Smooth muscle cell (in vitro differentiated cells): ENCODE data around the gene SLC4A5. TPM values are rescaled to one million over a fixed set of nuclear protein-coding genes. Genes with fewer than 3 reads are reported as not detected.
"Not testable (repeated sequence)": the region's sequence is repeated elsewhere in the genome, so short reads cannot be mapped to it uniquely, and the experiment has no call there.

ENCODE experiments used
- DNase-seq: peaks from one replicate; lab custom pipeline; 2025; ENCODE audit not compliant: unreplicated experiment; lab: John Stamatoyannopoulos, UW
- H2AFZ ChIP-seq: fragments of 200-600 bp; sonication (generic); 2 replicates; pipeline ENCODE4 v1.6.0; 2016; ENCODE audit warnings: antibody characterized with exemption, low read depth, mild to moderate bottlenecking
- H3F3A ChIP-seq: fragments of 200-600 bp; sonication (generic); 2 replicates; pipeline ENCODE4 v1.6.0; 2017; ENCODE audit warnings: antibody characterized with exemption, low read depth
- H3K27ac ChIP-seq: fragments of 200-600 bp; sonication (generic); 2 replicates; pipeline ENCODE4 v1.5.1; 2016; ENCODE audit warnings: low read depth, mild to moderate bottlenecking
- H3K27me3 ChIP-seq: fragments of 200-600 bp; sonication (generic); 2 replicates; pipeline ENCODE4 v1.6.1; 2016; ENCODE audit warnings: low read depth, mild to moderate bottlenecking
- H3K36me3 ChIP-seq: fragments of 200-600 bp; sonication (generic); 2 replicates; pipeline ENCODE4 v1.5.1; 2016; ENCODE audit warnings: low read depth
- H3K4me1 ChIP-seq: fragments of 200-600 bp; sonication (generic); 2 replicates; pipeline ENCODE4 v1.5.1; 2016; ENCODE audit warnings: low read depth
- H3K4me2 ChIP-seq: fragments of 200-600 bp; sonication (generic); 2 replicates; pipeline ENCODE4 v1.6.0; 2016; ENCODE audit warnings: mild to moderate bottlenecking
- H3K4me3 ChIP-seq: fragments of 200-600 bp; sonication (generic); 2 replicates; pipeline ENCODE4 v1.5.1; 2016; ENCODE audit warnings: mild to moderate bottlenecking
- H3K79me2 ChIP-seq: fragments of 200-600 bp; sonication (generic); 2 replicates; pipeline ENCODE4 v1.6.0; 2016; ENCODE audit warnings: low read depth, mild to moderate bottlenecking
- H3K9ac ChIP-seq: fragments of 200-600 bp; sonication (generic); 2 replicates; pipeline ENCODE4 v1.6.0; 2016; ENCODE audit warnings: low read depth
- H3K9me3 ChIP-seq: fragments of 200-600 bp; sonication (generic); replicated peaks from 2 replicates; pipeline ENCODE4 v1.5.1; 2016; ENCODE audit warnings: low read depth
- H4K20me1 ChIP-seq: fragments of 200-600 bp; sonication (generic); 2 replicates; pipeline ENCODE4 v1.6.0; 2016; ENCODE audit warnings: low read depth
- WGBS: methylation state at CpG from one replicate; pipeline ENCODE4 v1.1.7; 2016; ENCODE audit warnings: low lambda C conversion rate; 5-methylcytosine and 5-hydroxymethylcytosine counted together
- polyA plus RNA-seq: library from polyadenylated mRNA; unstranded; fragments of >200 nt; fragmentation: Nextera tagmentation; extraction: Ambion mirVana; gene quantifications from 2 replicates; pipeline ENCODE4 v1.2.1, GENCODE V29; 2016
- total RNA-seq: library from RNA; depleted of rRNA; stranded (reverse); fragments of >200 nt; gene quantifications from 2 replicates; pipeline ENCODE4 v1.2.3, GENCODE V29; 2014
- TF ChIP-seq, protein P1 (sequence below): fragments of 200-600 bp; sonication (generic); IDR thresholded peaks from 2 replicates; pipeline ENCODE4 v1.5.1; 2017; ENCODE audit warnings: borderline replicate concordance, mild to moderate bottlenecking, antibody characterized with exemption; ENCODE audit not compliant: insufficient read depth, poor library complexity, severe bottlenecking

SLC4A5 gene
- total and polyA plus RNA-seq, 2 experiments from 2014 or later: 0.46 to 0.99 TPM

DNA sequence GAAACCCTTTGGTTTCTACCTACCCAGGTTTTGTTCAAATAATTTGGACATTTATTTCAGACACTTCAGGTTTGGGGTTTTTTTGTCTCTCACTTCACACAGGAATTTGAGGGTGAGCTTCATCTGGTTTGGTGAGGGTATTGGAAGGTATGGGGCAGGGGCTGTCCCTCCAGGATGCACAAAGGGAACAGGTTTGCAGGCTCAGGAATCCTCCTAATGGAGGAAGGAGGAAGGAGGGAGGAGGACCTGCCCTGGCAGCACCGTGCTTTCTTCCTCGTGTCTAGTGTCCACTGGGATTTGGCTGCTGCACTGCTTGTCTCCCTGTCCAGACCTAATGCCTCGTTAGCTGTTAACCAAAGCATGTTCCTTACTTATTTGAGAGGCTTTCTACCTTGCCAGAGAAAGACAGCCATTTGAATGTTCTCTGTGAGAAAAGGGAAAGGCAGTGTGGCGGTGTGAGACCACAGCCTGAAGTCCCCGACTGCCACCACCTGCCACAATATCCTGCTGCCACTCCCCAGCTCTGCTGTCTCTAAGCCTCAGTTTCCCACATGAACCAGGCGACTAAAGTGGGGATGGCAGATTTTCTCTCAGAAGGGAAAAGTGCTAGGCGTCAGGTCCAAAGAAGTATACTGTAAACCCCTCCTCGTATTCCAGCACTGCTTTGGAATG, 2.2 kb upstream of the SLC4A5 start:
- Histone ChIP-seq H3K4me1 (no peaks in the 10 kb centered on the region), H3K9me3 (no peaks in the 10 kb centered on the region), H3K36me3 (no peaks in the 10 kb centered on the region), H3K4me2 (no peak overlapping the region), H4K20me1 (no peaks in the 10 kb centered on the region), H3K9ac (no peak overlapping the region), H3K4me3 (no peak overlapping the region), H2AFZ (no peak overlapping the region), H3K27me3 (no peaks in the 10 kb centered on the region), H3F3A (no peaks in the 10 kb centered on the region), H3K79me2 (no peaks in the 10 kb centered on the region), H3K27ac (no peak overlapping the region)
- DNase-seq: no peak
- TF ChIP-seq, protein P1, sequence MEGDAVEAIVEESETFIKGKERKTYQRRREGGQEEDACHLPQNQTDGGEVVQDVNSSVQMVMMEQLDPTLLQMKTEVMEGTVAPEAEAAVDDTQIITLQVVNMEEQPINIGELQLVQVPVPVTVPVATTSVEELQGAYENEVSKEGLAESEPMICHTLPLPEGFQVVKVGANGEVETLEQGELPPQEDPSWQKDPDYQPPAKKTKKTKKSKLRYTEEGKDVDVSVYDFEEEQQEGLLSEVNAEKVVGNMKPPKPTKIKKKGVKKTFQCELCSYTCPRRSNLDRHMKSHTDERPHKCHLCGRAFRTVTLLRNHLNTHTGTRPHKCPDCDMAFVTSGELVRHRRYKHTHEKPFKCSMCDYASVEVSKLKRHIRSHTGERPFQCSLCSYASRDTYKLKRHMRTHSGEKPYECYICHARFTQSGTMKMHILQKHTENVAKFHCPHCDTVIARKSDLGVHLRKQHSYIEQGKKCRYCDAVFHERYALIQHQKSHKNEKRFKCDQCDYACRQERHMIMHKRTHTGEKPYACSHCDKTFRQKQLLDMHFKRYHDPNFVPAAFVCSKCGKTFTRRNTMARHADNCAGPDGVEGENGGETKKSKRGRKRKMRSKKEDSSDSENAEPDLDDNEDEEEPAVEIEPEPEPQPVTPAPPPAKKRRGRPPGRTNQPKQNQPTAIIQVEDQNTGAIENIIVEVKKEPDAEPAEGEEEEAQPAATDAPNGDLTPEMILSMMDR: no peak
- WGBS: 86% methylated on average over 8 of the region's 8 CpGs

GRCh38 chr2:74336227-74336626, 7.0 kb downstream of the SLC4A5 start:
- not testable (repeated sequence) for H2AFZ ChIP-seq, H3K79me2 ChIP-seq, H3K4me2 ChIP-seq, H4K20me1 ChIP-seq, DNase-seq, H3F3A ChIP-seq, H3K4me1 ChIP-seq, H3K27me3 ChIP-seq, H3K27ac ChIP-seq, H3K9me3 ChIP-seq, H3K4me3 ChIP-seq, H3K36me3 ChIP-seq, H3K9ac ChIP-seq
- 59% methylated on average over 2 of the region's 2 CpGs for WGBS

DNA sequence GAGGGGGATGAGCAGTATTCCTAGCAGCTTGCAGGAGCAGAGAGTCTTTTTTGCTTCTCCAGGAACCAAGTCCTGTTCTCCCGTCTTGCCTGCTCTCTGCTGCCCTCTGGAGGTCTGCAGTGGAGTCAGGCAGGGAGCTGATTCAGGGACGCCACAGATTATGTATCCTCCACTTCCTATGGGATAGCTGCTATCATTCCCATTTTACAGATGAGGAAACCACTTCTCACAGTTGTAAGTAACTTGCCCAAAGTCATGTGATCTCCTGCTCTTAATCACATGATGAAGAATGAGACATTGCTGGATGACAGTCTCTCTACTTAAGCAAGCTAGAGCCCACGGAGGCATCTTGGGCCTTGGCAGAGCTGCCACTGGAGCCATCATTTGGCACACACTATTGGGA, 8.3 kb downstream of the SLC4A5 start:
- no peaks in the 10 kb centered on the region for H4K20me1 ChIP-seq
- no peak overlapping the region for H3K4me2 ChIP-seq
- no peaks in the 10 kb centered on the region for H3K79me2 ChIP-seq
- no peak overlapping the region for H3K27ac ChIP-seq
- H3K36me3 ChIP-seq: no peaks in the 10 kb centered on the region
- no peak overlapping the region for H3K4me3 ChIP-seq
- peak; percentile 17 for DNase-seq
- TF ChIP-seq, protein P1: peak; percentile 90
- no peaks in the 10 kb centered on the region for H3F3A ChIP-seq
- H3K9ac ChIP-seq: no peak overlapping the region
- WGBS: 36% methylated on average over 3 of the region's 3 CpGs
- H3K4me1 ChIP-seq: no peaks in the 10 kb centered on the region
- no peaks in the 10 kb centered on the region for H3K27me3 ChIP-seq
- no peak overlapping the region for H2AFZ ChIP-seq
- H3K9me3 ChIP-seq: no peaks in the 10 kb centered on the region

- Histone ChIP-seq H3K27me3 (no peaks in the 10 kb centered on the region), H3K4me1 (no peaks in the 10 kb centered on the region), H3K4me3 (no peak overlapping the region), H3K9me3 (no peaks in the 10 kb centered on the region), H4K20me1 (no peaks in the 10 kb centered on the region), H3K27ac (no peak overlapping the region), H3K9ac (no peak overlapping the region), H3F3A (no peaks in the 10 kb centered on the region), H2AFZ (no peak overlapping the region), H3K36me3 (no peaks in the 10 kb centered on the region), H3K79me2 (no peaks in the 10 kb centered on the region), H3K4me2 (no peak overlapping the region)
- no peak for DNase-seq
- TF ChIP-seq, protein P1: no peak
- 92% methylated on average over 6 of the region's 6 CpGs for WGBS
These were observed 9.2 kb downstream of the SLC4A5 start for GRCh38 chr2:74333896-74334586.
